ENCODE measurements around the gene ARF6. TPM values are rescaled to one million over a fixed set of nuclear protein-coding genes. Genes with fewer than 3 reads are reported as not detected.

The ARF6 gene
- total RNA-seq, 1 experiment from 2014 or later = 88.8 TPM

- Histone ChIP-seq H3K9me2 (ENCODE audit: insufficient read depth) (no peaks in the 10 kb centered on the region), H3K9me3 (ENCODE audit: control insufficient read depth in 1 of 2, insufficient read depth in 1 of 2, low read depth in 1 of 2, low read length in 2 of 2) (no peaks in the 10 kb centered on the region), H3K9ac (ENCODE audit: low read length) (no peak overlapping the region), H3K4me3 (replicated peaks in 1 of 2; ENCODE audit: low read depth in 1 of 2, low read length in 2 of 2) (no peak overlapping the region), H3K27ac (ENCODE audit: low read depth, low read length) (no peak overlapping the region), H3K4me2 (ENCODE audit: low read length) (no peak overlapping the region), H3K4me1 (ENCODE audit: control insufficient read depth in 1 of 2, insufficient read depth in 2 of 2, low read length in 2 of 2) (peaks cover 36 to 65% of the 10 kb centered on the region in 2 experiments), H3K27me3 (ENCODE audit: insufficient read depth, low read length) (no peaks in the 10 kb centered on the region), H3K36me3 (ENCODE audit: control insufficient read depth in 1 of 2, insufficient read depth in 2 of 2, low read length in 2 of 2) (no peaks in the 10 kb centered on the region), H2AFZ (ENCODE audit: low read depth, low read length, poor library complexity, severe bottlenecking) (no peak overlapping the region), H4K20me1 (ENCODE audit: insufficient read depth) (no peaks in the 10 kb centered on the region), H3K79me2 (ENCODE audit: insufficient read depth, low read length) (no peaks in the 10 kb centered on the region)
- ATAC-seq (no peak), DNase-seq (ENCODE audit: low read depth, low spot score) (no peak)
- CTCF ChIA-PET = no interaction called here
- no peak for TF ChIP-seq EGR1 (IDR thresholded peaks at IDR 0.05; ENCODE audit: low read depth)
- TF ChIP-seq CEBPB (IDR thresholded peaks at IDR 0.05; ENCODE audit: low read depth) = no peak
- TF ChIP-seq, protein P1, sequence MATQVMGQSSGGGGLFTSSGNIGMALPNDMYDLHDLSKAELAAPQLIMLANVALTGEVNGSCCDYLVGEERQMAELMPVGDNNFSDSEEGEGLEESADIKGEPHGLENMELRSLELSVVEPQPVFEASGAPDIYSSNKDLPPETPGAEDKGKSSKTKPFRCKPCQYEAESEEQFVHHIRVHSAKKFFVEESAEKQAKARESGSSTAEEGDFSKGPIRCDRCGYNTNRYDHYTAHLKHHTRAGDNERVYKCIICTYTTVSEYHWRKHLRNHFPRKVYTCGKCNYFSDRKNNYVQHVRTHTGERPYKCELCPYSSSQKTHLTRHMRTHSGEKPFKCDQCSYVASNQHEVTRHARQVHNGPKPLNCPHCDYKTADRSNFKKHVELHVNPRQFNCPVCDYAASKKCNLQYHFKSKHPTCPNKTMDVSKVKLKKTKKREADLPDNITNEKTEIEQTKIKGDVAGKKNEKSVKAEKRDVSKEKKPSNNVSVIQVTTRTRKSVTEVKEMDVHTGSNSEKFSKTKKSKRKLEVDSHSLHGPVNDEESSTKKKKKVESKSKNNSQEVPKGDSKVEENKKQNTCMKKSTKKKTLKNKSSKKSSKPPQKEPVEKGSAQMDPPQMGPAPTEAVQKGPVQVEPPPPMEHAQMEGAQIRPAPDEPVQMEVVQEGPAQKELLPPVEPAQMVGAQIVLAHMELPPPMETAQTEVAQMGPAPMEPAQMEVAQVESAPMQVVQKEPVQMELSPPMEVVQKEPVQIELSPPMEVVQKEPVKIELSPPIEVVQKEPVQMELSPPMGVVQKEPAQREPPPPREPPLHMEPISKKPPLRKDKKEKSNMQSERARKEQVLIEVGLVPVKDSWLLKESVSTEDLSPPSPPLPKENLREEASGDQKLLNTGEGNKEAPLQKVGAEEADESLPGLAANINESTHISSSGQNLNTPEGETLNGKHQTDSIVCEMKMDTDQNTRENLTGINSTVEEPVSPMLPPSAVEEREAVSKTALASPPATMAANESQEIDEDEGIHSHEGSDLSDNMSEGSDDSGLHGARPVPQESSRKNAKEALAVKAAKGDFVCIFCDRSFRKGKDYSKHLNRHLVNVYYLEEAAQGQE (IDR thresholded peaks at IDR 0.05; ENCODE audit: low read depth) = no peak
- TF ChIP-seq SP1 (IDR thresholded peaks at IDR 0.05; ENCODE audit: low read depth) = no peak
- TF ChIP-seq FOSL1 (IDR thresholded peaks at IDR 0.05; ENCODE audit: low read depth) = no peak
- no peak for TF ChIP-seq ZFX (IDR thresholded peaks at IDR 0.05)
- TF ChIP-seq ELF1 (IDR thresholded peaks at IDR 0.05; ENCODE audit: borderline replicate concordance, low read depth) = no peak
- TF ChIP-seq TCF7L2 (IDR thresholded peaks at IDR 0.05; ENCODE audit: borderline replicate concordance, extremely low read depth, insufficient read depth, insufficient read length) = no peak
- no peak for TF ChIP-seq EZH2 (IDR thresholded peaks at IDR 0.05)
- no peak for TF ChIP-seq RAD21 (IDR thresholded peaks at IDR 0.05; ENCODE audit: low read depth)
- TF ChIP-seq, protein P2, sequence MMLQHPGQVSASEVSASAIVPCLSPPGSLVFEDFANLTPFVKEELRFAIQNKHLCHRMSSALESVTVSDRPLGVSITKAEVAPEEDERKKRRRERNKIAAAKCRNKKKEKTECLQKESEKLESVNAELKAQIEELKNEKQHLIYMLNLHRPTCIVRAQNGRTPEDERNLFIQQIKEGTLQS (IDR thresholded peaks at IDR 0.05) = no peak
- no TSS peak for BruUV-seq (replicated peaks)
- RAD21 ChIA-PET (ENCODE audit: low non-redundant PET in 1 of 2, low total read pairs in 2 of 2, uncharacterized antibody in 2 of 2, unreplicated experiment in 2 of 2) = no interaction called here
- POLR2A ChIA-PET = interaction anchor here (0.6 to 1.5 kb wide), 2 partner anchors 10 to 97 kb away, joined by 3 read pairs; no protein-coding TSS in a partner anchor
- intact Hi-C loops (cut with micrococcal nuclease) = loop anchor here (5.0 kb wide), 2 partner anchors 66 to 96 kb away; no protein-coding TSS in a partner anchor
Observed at GRCh38 chr14:49905989-49906388, 13.1 kb downstream of the ARF6 start.

Measured in HCT116 (cell line).